Caco-2 (cell line): ENCODE results near the gene MMP8. TPM values are rescaled to one million over a fixed set of nuclear protein-coding genes. Genes with fewer than 3 reads are reported as not detected.

Source experiments
- BruUV-seq: library from RNA; stranded (reverse); fragments of 400-500 nt; replicated peaks from 2 replicates; lab custom pipeline; 2021; lab: Mats Ljungman, UMichigan
- CTCF ChIA-PET: fragments of 300-600 bp; sonication (Branson Sonifier 250); formaldehyde crosslinking; loops from one replicate; lab custom pipeline; 2022; ENCODE audit warnings: antibody characterized with exemption; lab: Charles Lee
- POLR2A ChIA-PET: fragments of 300-600 bp; sonication (Branson Sonifier 250); formaldehyde crosslinking; loops from one replicate; lab custom pipeline; 2022; ENCODE audit warnings: antibody characterized with exemption; lab: Charles Lee
- DNase-seq, 2 experiments: peaks; one replicate each; pipeline versions ENCODE4 v3.0.0 to v3.0.0-alpha.2; 2020 to 2022
- H3K27me3 ChIP-seq: replicated peaks from 2 replicates; pipeline ENCODE4 v1.6.0; 2011; ENCODE audit warnings: low read length; ENCODE audit not compliant: control insufficient read depth, insufficient read depth
- H3K36me3 ChIP-seq: 2 replicates; pipeline ENCODE4 v1.5.1; 2011; ENCODE audit warnings: low read length; ENCODE audit not compliant: control insufficient read depth, insufficient read depth
- H3K4me1 ChIP-seq: fragments of 250-450 bp; sonication (Bioruptor Pico); 2 replicates; pipeline ENCODE4 v1.5.1; 2020; ENCODE audit warnings: mild to moderate bottlenecking
- H3K4me3 ChIP-seq: 2 replicates; pipeline ENCODE4 v1.5.1; 2011; ENCODE audit warnings: low read depth, mild to moderate bottlenecking, control low read depth, low read length
- H3K9me3 ChIP-seq: fragments of 250-450 bp; sonication (Bioruptor Pico); 2 replicates; pipeline ENCODE4 v1.5.1; 2020; ENCODE audit warnings: mild to moderate bottlenecking, moderate library complexity
- H3K27ac Mint-ChIP-seq: one replicate; pipeline ENCODE4 v1.8.0; 2022; ENCODE audit warnings: mixed read lengths; ENCODE audit not compliant: unreplicated experiment
- H3K27me3 Mint-ChIP-seq: one replicate; pipeline ENCODE4 v1.8.0; 2022; ENCODE audit warnings: mixed read lengths; ENCODE audit not compliant: insufficient read depth, unreplicated experiment
- H3K36me3 Mint-ChIP-seq: one replicate; pipeline ENCODE4 v1.8.0; 2022; ENCODE audit warnings: mild to moderate bottlenecking, mixed read lengths; ENCODE audit not compliant: insufficient read depth, unreplicated experiment
- H3K4me1 Mint-ChIP-seq: one replicate; pipeline ENCODE4 v1.8.0; 2022; ENCODE audit warnings: low read depth, mixed read lengths; ENCODE audit not compliant: unreplicated experiment
- H3K4me3 Mint-ChIP-seq: one replicate; pipeline ENCODE4 v1.8.0; 2022; ENCODE audit warnings: mild to moderate bottlenecking, moderate library complexity, mixed read lengths; ENCODE audit not compliant: unreplicated experiment
- H3K9me3 Mint-ChIP-seq: one replicate; pipeline ENCODE4 v1.8.0; 2022; ENCODE audit warnings: mixed read lengths; ENCODE audit not compliant: unreplicated experiment
- CTCF ChIP-seq, 2 experiments: fragments of 200-600 bp in 1 of 2; IDR thresholded peaks; 1 replicate in 1 of 2; 2 replicates in 1 of 2; pipeline versions ENCODE4 v1.5.1 to v1.8.0; 2011 to 2022; ENCODE audit warnings: antibody characterized with exemption in 1 of 2, control low read depth in 1 of 2, inconsistent platforms in 1 of 2, low read depth in 1 of 2, low read length in 1 of 2, mild to moderate bottlenecking in 1 of 2, moderate library complexity in 1 of 2; ENCODE audit not compliant: insufficient read depth in 1 of 2, severe bottlenecking in 1 of 2, unreplicated experiment in 1 of 2
- intact Hi-C: fragments of 100-400 bp; cut with micrococcal nuclease; formaldehyde crosslinking; loops from one replicate; pipeline ENCODE4 v1.10.0; 2022; ENCODE audit not compliant: unreplicated experiment
- total RNA-seq: library from RNA; stranded (reverse); gene quantifications from 2 replicates; pipeline ENCODE4 v1.2.3, GENCODE V29; 2022

MMP8 gene
- total RNA-seq, 1 experiment from 2014 or later = not detected

GRCh38 chr11:102757823-102758549, 33.2 kb upstream of the MMP8 start:
- ChIA-PET CTCF (no interaction called here), POLR2A (no interaction called here)
- peaks cover 38% of the 10 kb centered on the region for H3K4me1 ChIP-seq
- H3K27me3 ChIP-seq = no peaks in the 10 kb centered on the region
- intact Hi-C loops = no loop called here
- Mint-ChIP-seq H3K4me3 (no peak overlapping the region), H3K27ac (no peak overlapping the region), H3K36me3 (peaks cover 12% of the 10 kb centered on the region), H3K27me3 (no peaks in the 10 kb centered on the region), H3K4me1 (peaks cover 27% of the 10 kb centered on the region), H3K9me3 (peaks cover 6% of the 10 kb centered on the region)
- no peaks in the 10 kb centered on the region for H3K9me3 ChIP-seq
- no peak for DNase-seq
- no peak overlapping the region for H3K4me3 ChIP-seq
- no peak for TF ChIP-seq CTCF (IDR thresholded peaks at IDR 0.05; ENCODE audit: insufficient read depth in 1 of 2, low read depth in 1 of 2, low read length in 1 of 2, severe bottlenecking in 1 of 2, unreplicated experiment in 1 of 2)
- BruUV-seq = no TSS peak
- H3K36me3 ChIP-seq = no peaks in the 10 kb centered on the region

GRCh38 chr11:102753267-102753666, 28.5 kb upstream of the MMP8 start:
- ChIA-PET CTCF (no interaction called here), POLR2A (no interaction called here)
- Histone ChIP-seq H3K36me3 (no peaks in the 10 kb centered on the region), H3K27me3 (no peaks in the 10 kb centered on the region), H3K4me1 (peaks cover 6% of the 10 kb centered on the region), H3K9me3 (no peaks in the 10 kb centered on the region), H3K4me3 (no peak overlapping the region)
- DNase-seq = no peak
- Mint-ChIP-seq H3K36me3 (peaks cover 4% of the 10 kb centered on the region), H3K4me1 (peaks cover 13% of the 10 kb centered on the region), H3K9me3 (peaks cover 18% of the 10 kb centered on the region), H3K4me3 (no peak overlapping the region), H3K27ac (no peak overlapping the region), H3K27me3 (no peaks in the 10 kb centered on the region)
- no peak for TF ChIP-seq CTCF (IDR thresholded peaks at IDR 0.05; ENCODE audit: insufficient read depth in 1 of 2, low read depth in 1 of 2, low read length in 1 of 2, severe bottlenecking in 1 of 2, unreplicated experiment in 1 of 2)
- no TSS peak for BruUV-seq
- intact Hi-C loops = no loop called here

GRCh38 chr11:102751673-102752072, 26.9 kb upstream of the MMP8 start:
- H3K27ac Mint-ChIP-seq = no peak overlapping the region
- H3K27me3 ChIP-seq = no peaks in the 10 kb centered on the region
- no TSS peak for BruUV-seq
- CTCF ChIA-PET = no interaction called here
- H3K36me3 ChIP-seq = no peaks in the 10 kb centered on the region
- H3K9me3 ChIP-seq = no peaks in the 10 kb centered on the region
- POLR2A ChIA-PET = no interaction called here
- intact Hi-C loops = no loop called here
- no peak overlapping the region for H3K4me3 Mint-ChIP-seq
- no peak overlapping the region for H3K4me3 ChIP-seq
- H3K27me3 Mint-ChIP-seq = no peaks in the 10 kb centered on the region
- DNase-seq = no peak
- no peak for TF ChIP-seq CTCF (IDR thresholded peaks at IDR 0.05; ENCODE audit: insufficient read depth in 1 of 2, low read depth in 1 of 2, low read length in 1 of 2, severe bottlenecking in 1 of 2, unreplicated experiment in 1 of 2)
- H3K9me3 Mint-ChIP-seq = peaks cover 25% of the 10 kb centered on the region
- peaks cover 8% of the 10 kb centered on the region for H3K4me1 Mint-ChIP-seq
- H3K4me1 ChIP-seq = no peaks in the 10 kb centered on the region
- peaks cover 10% of the 10 kb centered on the region for H3K36me3 Mint-ChIP-seq
